Measurements from ENCODE around the gene PRCP. TPM values are rescaled to one million over a fixed set of nuclear protein-coding genes. Genes with fewer than 3 reads are reported as not detected.
A peak's percentile ranks its signal among the peaks of the same experiment; 100 is the strongest.

The PRCP gene
- total RNA-seq, 1 donor from 2014 or later: 62.0 TPM

GRCh38 chr11:82867495-82868082 lies 32.6 kb downstream of the PRCP start:
- no peaks in the 10 kb centered on the region for H3K36me3 Mint-ChIP-seq (ENCODE audit: low read depth, unreplicated experiment)
- peak overlapping the region; percentile 63 for H2AFZ ChIP-seq (ENCODE audit: low read depth, low read length)
- no peaks in the 10 kb centered on the region for H3K79me2 ChIP-seq (ENCODE audit: insufficient read depth, low read length)
- DNase-seq (ENCODE audit: low read depth) (peak; percentile 57), FAIRE-seq (peak; percentile 20)
- peak overlapping the region; percentile 55 for H3K4me3 Mint-ChIP-seq (ENCODE audit: unreplicated experiment)
- H3K9me3 ChIP-seq (ENCODE audit: insufficient read depth, low read depth, low read length): no peaks in the 10 kb centered on the region
- H3K4me1 ChIP-seq (ENCODE audit: insufficient read depth, low read length): no peaks in the 10 kb centered on the region
- H3K27me3 Mint-ChIP-seq (ENCODE audit: low read depth, unreplicated experiment): no peaks in the 10 kb centered on the region
- TF ChIP-seq CTCF (IDR thresholded peaks at IDR 0.05; ENCODE audit: insufficient read depth, low read depth, low read length) (peak; percentile 75), EZH2 (IDR thresholded peaks at IDR 0.05; ENCODE audit: insufficient read depth, low read length) (no peak)
- no peaks in the 10 kb centered on the region for H4K20me1 ChIP-seq (ENCODE audit: insufficient read depth, low read length)
- no peak overlapping the region for H3K4me3 ChIP-seq (ENCODE audit: insufficient read depth, low read depth, low read length)
- no peak overlapping the region for H3K27ac Mint-ChIP-seq (ENCODE audit: unreplicated experiment)
- peak overlapping the region; percentile 31 for H3K9ac ChIP-seq (ENCODE audit: low read length)
- no peaks in the 10 kb centered on the region for H3K36me3 ChIP-seq (ENCODE audit: insufficient read depth, low read length)
- H3K4me1 Mint-ChIP-seq (ENCODE audit: low read depth, unreplicated experiment): peaks cover 2% of the 10 kb centered on the region
- H3K9me3 Mint-ChIP-seq (ENCODE audit: unreplicated experiment): no peaks in the 10 kb centered on the region
- H3K27ac ChIP-seq (ENCODE audit: low read depth, low read length): no peak overlapping the region
- no peaks in the 10 kb centered on the region for H3K27me3 ChIP-seq (ENCODE audit: insufficient read depth, low read length)
- peak overlapping the region; percentile 74 for H3K4me2 ChIP-seq (ENCODE audit: low read length)

- no peak overlapping the region for H3K4me3 ChIP-seq (ENCODE audit: insufficient read depth, low read depth, low read length)
- H3K9me3 ChIP-seq (ENCODE audit: insufficient read depth, low read depth, low read length): no peaks in the 10 kb centered on the region
- no peaks in the 10 kb centered on the region for H4K20me1 ChIP-seq (ENCODE audit: insufficient read depth, low read length)
- no peaks in the 10 kb centered on the region for H3K27me3 ChIP-seq (ENCODE audit: insufficient read depth, low read length)
- FAIRE-seq: no peak
- H3K9ac ChIP-seq (ENCODE audit: low read length): no peak overlapping the region
- H3K79me2 ChIP-seq (ENCODE audit: insufficient read depth, low read length): no peaks in the 10 kb centered on the region
- no peak overlapping the region for H3K27ac ChIP-seq (ENCODE audit: low read depth, low read length)
- Mint-ChIP-seq H3K27me3 (ENCODE audit: low read depth, unreplicated experiment) (no peaks in the 10 kb centered on the region), H3K9me3 (ENCODE audit: unreplicated experiment) (no peaks in the 10 kb centered on the region), H3K36me3 (ENCODE audit: low read depth, unreplicated experiment) (no peaks in the 10 kb centered on the region), H3K4me1 (ENCODE audit: low read depth, unreplicated experiment) (peaks cover 2% of the 10 kb centered on the region), H3K27ac (ENCODE audit: unreplicated experiment) (no peak overlapping the region), H3K4me3 (ENCODE audit: unreplicated experiment) (no peak overlapping the region)
- no peak for TF ChIP-seq EZH2 (IDR thresholded peaks at IDR 0.05; ENCODE audit: insufficient read depth, low read length)
- TF ChIP-seq CTCF (IDR thresholded peaks at IDR 0.05; ENCODE audit: insufficient read depth, low read depth, low read length): no peak
- DNase-seq (ENCODE audit: low read depth): no peak
- H2AFZ ChIP-seq (ENCODE audit: low read depth, low read length): no peak overlapping the region
- no peak overlapping the region for H3K4me2 ChIP-seq (ENCODE audit: low read length)
- H3K4me1 ChIP-seq (ENCODE audit: insufficient read depth, low read length): no peaks in the 10 kb centered on the region
- H3K36me3 ChIP-seq (ENCODE audit: insufficient read depth, low read length): no peaks in the 10 kb centered on the region
These were observed 34.4 kb downstream of the PRCP start for GRCh38 chr11:82865841-82866240.

DNA sequence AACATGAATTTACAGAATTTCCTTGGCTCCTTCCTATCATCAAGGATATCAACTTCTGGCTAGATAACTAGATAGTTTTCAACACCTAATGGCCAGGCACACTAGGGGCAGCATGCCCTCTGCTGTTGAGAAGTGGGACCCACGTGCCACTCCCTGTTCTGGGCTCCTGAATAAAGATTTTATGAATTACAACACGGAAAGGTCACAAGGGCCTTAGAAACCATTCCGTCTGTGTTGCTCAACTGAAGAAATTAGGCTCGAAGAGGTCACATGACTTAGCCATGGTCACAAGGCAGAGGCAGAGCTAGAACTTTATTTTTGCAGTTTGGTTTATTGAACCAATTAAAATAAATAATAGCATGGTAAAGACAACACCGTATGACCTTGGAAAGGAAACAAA lies 36.0 kb downstream of the PRCP start:
- Histone ChIP-seq H3K9ac (ENCODE audit: low read length) (no peak overlapping the region), H3K4me1 (ENCODE audit: insufficient read depth, low read length) (peaks cover 1% of the 10 kb centered on the region), H3K9me3 (ENCODE audit: insufficient read depth, low read depth, low read length) (no peaks in the 10 kb centered on the region), H2AFZ (ENCODE audit: low read depth, low read length) (peak overlapping the region; percentile 26), H3K4me3 (ENCODE audit: insufficient read depth, low read depth, low read length) (no peak overlapping the region), H3K27me3 (ENCODE audit: insufficient read depth, low read length) (no peaks in the 10 kb centered on the region), H3K36me3 (ENCODE audit: insufficient read depth, low read length) (no peaks in the 10 kb centered on the region), H3K4me2 (ENCODE audit: low read length) (no peak overlapping the region), H4K20me1 (ENCODE audit: insufficient read depth, low read length) (no peaks in the 10 kb centered on the region), H3K27ac (ENCODE audit: low read depth, low read length) (no peak overlapping the region), H3K79me2 (ENCODE audit: insufficient read depth, low read length) (no peaks in the 10 kb centered on the region)
- no peaks in the 10 kb centered on the region for H3K9me3 Mint-ChIP-seq (ENCODE audit: unreplicated experiment)
- FAIRE-seq: no peak
- H3K27me3 Mint-ChIP-seq (ENCODE audit: low read depth, unreplicated experiment): no peaks in the 10 kb centered on the region
- H3K4me1 Mint-ChIP-seq (ENCODE audit: low read depth, unreplicated experiment): peaks cover 4% of the 10 kb centered on the region
- no peaks in the 10 kb centered on the region for H3K36me3 Mint-ChIP-seq (ENCODE audit: low read depth, unreplicated experiment)
- peak; percentile 64 for TF ChIP-seq CTCF (IDR thresholded peaks at IDR 0.05; ENCODE audit: insufficient read depth, low read depth, low read length)
- no peak for TF ChIP-seq EZH2 (IDR thresholded peaks at IDR 0.05; ENCODE audit: insufficient read depth, low read length)
- H3K27ac Mint-ChIP-seq (ENCODE audit: unreplicated experiment): no peak overlapping the region
- peak; percentile 13 for DNase-seq (ENCODE audit: low read depth)
- no peak overlapping the region for H3K4me3 Mint-ChIP-seq (ENCODE audit: unreplicated experiment)

Data from astrocyte (in vitro differentiated cells and primary cell).